Measurements from ENCODE around the gene MRPL52. TPM values are rescaled to one million over a fixed set of nuclear protein-coding genes. Genes with fewer than 3 reads are reported as not detected.

Gene MRPL52
- total RNA-seq, 1 experiment from 2014 or later, result 110 TPM

DNA sequence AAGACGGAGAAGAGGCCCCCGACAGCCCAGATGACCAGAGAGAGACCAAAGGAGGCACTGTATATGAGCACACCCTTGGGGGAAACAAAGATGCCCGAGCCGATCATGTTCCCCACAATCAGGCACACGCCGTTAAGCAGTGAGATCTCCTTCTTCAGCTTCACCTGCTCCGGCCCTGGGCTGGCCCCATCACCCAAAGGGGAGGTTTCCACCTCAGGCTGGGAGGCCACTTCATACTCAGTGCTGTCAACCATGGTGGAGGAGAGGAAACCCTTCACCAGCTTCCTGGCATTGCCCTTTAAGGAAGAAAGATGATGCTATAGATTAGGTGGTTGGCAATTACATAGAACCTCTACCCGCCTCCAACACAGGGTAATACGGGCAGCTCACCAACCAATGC lies 16.5 kb upstream of the MRPL52 start:
- CTCF ChIA-PET, result no interaction called here
- no TSS peak for BruUV-seq (replicated peaks)

DNA sequence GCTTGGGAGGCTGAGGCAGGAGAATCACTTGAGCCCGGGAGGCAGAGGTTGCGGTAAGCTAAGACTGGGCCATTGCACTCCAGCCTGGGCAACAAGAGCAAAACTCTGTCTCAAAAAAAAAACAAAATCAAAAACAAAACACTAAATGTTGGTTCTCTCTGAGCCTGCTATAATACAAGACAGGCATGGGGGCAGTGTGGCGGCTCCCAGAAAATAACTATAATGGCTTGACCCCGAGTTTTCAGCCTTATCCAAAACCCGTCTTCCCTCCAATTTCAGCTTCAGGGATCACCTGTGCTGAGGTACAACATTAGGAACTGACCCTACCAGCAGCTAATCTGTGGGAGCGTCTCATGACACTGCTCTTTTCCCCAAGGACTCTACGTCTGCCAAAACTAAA lies 15.3 kb upstream of the MRPL52 start:
- peaks cover 33% of the 10 kb centered on the region for H3K4me1 Mint-ChIP-seq (ENCODE audit: low read depth, unreplicated experiment)

More for the DNA sequence above, 16.5 kb upstream of the MRPL52 start:
- TF ChIP-seq, protein P1, sequence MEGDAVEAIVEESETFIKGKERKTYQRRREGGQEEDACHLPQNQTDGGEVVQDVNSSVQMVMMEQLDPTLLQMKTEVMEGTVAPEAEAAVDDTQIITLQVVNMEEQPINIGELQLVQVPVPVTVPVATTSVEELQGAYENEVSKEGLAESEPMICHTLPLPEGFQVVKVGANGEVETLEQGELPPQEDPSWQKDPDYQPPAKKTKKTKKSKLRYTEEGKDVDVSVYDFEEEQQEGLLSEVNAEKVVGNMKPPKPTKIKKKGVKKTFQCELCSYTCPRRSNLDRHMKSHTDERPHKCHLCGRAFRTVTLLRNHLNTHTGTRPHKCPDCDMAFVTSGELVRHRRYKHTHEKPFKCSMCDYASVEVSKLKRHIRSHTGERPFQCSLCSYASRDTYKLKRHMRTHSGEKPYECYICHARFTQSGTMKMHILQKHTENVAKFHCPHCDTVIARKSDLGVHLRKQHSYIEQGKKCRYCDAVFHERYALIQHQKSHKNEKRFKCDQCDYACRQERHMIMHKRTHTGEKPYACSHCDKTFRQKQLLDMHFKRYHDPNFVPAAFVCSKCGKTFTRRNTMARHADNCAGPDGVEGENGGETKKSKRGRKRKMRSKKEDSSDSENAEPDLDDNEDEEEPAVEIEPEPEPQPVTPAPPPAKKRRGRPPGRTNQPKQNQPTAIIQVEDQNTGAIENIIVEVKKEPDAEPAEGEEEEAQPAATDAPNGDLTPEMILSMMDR (IDR thresholded peaks at IDR 0.05; ENCODE audit: unreplicated experiment), result no peak
- no peak overlapping the region for H3K27ac Mint-ChIP-seq (ENCODE audit: unreplicated experiment)
- no peaks in the 10 kb centered on the region for H3K27me3 Mint-ChIP-seq (ENCODE audit: unreplicated experiment)
- intact Hi-C loops (cut with micrococcal nuclease; ENCODE audit: unreplicated experiment), result no loop called here
- H3K36me3 Mint-ChIP-seq (ENCODE audit: insufficient read depth, unreplicated experiment), result no peaks in the 10 kb centered on the region
- H3K9me3 Mint-ChIP-seq (ENCODE audit: low read depth, unreplicated experiment), result no peaks in the 10 kb centered on the region
- peaks cover 23% of the 10 kb centered on the region for H3K4me1 Mint-ChIP-seq (ENCODE audit: low read depth, unreplicated experiment)
- H3K4me3 Mint-ChIP-seq (ENCODE audit: low read depth, unreplicated experiment), result no peak overlapping the region
- DNase-seq, result no peak

DNA sequence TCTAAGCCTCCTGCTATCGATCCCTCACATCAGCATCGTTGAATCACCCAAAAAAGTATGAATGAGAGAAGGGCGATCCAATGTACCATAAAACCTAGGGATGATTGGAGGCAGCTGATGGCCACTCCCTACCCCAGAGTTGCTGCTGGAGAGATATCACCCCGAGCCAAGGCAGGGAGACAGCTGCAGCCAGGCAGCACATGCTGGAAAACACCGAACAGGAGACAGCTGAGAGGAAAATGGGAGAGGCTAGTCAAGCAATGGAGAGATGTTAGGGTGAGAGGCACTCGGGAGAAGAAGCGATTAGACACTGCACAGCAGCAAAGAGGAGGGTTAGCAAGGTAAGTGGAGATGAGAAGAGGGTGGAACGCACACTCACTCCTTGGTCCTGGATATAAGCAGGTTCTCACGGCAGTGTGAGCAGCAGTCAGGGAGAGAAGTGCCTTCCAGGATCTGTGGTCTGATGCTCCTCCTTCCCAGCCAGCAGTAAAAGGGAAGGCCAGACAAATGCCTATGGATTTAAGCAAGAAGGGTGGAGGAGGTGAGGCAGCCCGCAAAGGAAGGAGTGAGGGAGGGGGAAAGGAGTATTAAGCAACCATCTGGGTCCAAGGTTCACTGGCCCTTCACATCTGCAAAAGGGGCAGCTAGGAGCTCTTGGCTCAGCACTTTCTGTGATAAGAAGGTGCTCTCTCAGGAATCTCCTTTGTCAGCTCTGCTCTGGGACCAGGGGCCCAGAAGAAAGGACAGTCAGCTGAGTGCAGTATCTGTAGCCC lies 14.6 kb upstream of the MRPL52 start, which contains the start of gene SLC7A7:
Gene SLC7A7, minus strand, starts transcription at position 495 of the 773 bp plus-strand sequence. CDS start 2,037 bp downstream, outside the sequence.
- BruUV-seq (replicated peaks), result no TSS peak
- Mint-ChIP-seq H3K36me3 (ENCODE audit: insufficient read depth, unreplicated experiment) (peaks cover 6% of the 10 kb centered on the region), H3K27me3 (ENCODE audit: unreplicated experiment) (no peaks in the 10 kb centered on the region), H3K4me3 (ENCODE audit: low read depth, unreplicated experiment) (peak within 1 kb of the TSS; percentile 2), H3K4me1 (ENCODE audit: low read depth, unreplicated experiment) (peaks cover 40% of the 10 kb centered on the region), H3K27ac (ENCODE audit: unreplicated experiment) (no peak within 1 kb of the TSS), H3K9me3 (ENCODE audit: low read depth, unreplicated experiment) (no peaks in the 10 kb centered on the region)
- DNase-seq, result no peak
- TF ChIP-seq, protein P1 (IDR thresholded peaks at IDR 0.05; ENCODE audit: unreplicated experiment), result no peak
- CTCF ChIA-PET, result no interaction called here
- intact Hi-C loops (cut with micrococcal nuclease; ENCODE audit: unreplicated experiment), result no loop called here

More for the DNA sequence above, 15.3 kb upstream of the MRPL52 start:
- Mint-ChIP-seq H3K27me3 (ENCODE audit: unreplicated experiment) (no peaks in the 10 kb centered on the region), H3K27ac (ENCODE audit: unreplicated experiment) (no peak overlapping the region), H3K4me3 (ENCODE audit: low read depth, unreplicated experiment) (no peak overlapping the region), H3K9me3 (ENCODE audit: low read depth, unreplicated experiment) (no peaks in the 10 kb centered on the region), H3K36me3 (ENCODE audit: insufficient read depth, unreplicated experiment) (peaks cover under 1% of the 10 kb centered on the region)
- DNase-seq, result no peak
- CTCF ChIA-PET, result no interaction called here
- TF ChIP-seq, protein P1 (IDR thresholded peaks at IDR 0.05; ENCODE audit: unreplicated experiment), result no peak
- no TSS peak for BruUV-seq (replicated peaks)
- intact Hi-C loops (cut with micrococcal nuclease; ENCODE audit: unreplicated experiment), result no loop called here

DNA sequence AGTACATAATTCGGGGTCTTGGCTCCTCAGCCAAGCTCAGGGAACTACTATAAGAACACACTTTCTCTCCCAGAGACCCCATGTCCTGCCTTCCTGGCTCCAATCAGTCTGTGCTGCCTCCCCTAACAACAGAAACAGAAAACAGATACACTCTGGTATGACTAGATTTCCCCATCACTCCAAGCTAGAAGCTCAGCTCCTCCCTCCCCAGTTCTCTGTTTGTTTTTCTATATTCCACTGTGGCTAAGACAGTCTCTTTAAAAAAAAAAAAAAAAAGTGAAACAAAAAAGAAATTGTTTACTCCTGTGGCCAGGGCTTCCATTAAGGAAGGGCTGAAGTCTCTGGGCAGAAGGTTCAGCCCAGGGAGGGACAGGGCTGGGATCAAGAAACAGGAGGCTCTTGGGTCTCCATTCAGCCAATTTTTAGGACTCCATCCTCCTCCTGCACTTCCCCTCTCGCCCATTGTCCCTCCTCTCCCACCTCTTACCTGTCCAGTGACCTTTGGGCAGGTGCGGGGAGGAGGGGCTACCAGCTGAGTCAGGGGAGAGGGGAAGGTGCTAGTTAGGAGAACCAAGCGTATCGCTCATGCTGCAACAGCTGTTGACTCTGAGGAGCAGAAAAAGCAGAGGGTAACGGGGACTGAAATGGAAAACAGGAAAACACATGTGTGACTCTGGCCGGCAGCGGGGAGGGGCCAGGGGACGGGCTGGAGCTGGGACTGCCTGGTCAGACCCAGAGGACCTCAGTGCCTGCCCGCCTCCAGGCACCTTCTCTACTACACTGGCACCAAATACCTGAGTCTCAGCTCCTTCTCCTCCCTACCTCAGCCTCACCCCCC lies 10.3 kb upstream of the MRPL52 start:
- peak; percentile 38 for DNase-seq
- H3K36me3 Mint-ChIP-seq (ENCODE audit: insufficient read depth, unreplicated experiment), result peaks cover 31% of the 10 kb centered on the region
- no TSS peak for BruUV-seq (replicated peaks)
- intact Hi-C loops (cut with micrococcal nuclease; ENCODE audit: unreplicated experiment), result no loop called here
- H3K9me3 Mint-ChIP-seq (ENCODE audit: low read depth, unreplicated experiment), result no peaks in the 10 kb centered on the region
- peak overlapping the region; percentile 19 for H3K27ac Mint-ChIP-seq (ENCODE audit: unreplicated experiment)
- H3K4me3 Mint-ChIP-seq (ENCODE audit: low read depth, unreplicated experiment), result peak overlapping the region; percentile 56
- H3K27me3 Mint-ChIP-seq (ENCODE audit: unreplicated experiment), result no peaks in the 10 kb centered on the region
- TF ChIP-seq, protein P1 (IDR thresholded peaks at IDR 0.05; ENCODE audit: unreplicated experiment), result no peak
- CTCF ChIA-PET, result interaction anchor here (0.7 to 1.2 kb wide), 3 partner anchors 36 to 148 kb away, joined by 3 to 4 read pairs (median 4); no protein-coding TSS in a partner anchor
- H3K4me1 Mint-ChIP-seq (ENCODE audit: low read depth, unreplicated experiment), result peaks cover 58% of the 10 kb centered on the region
